ENCODE results near the gene ZNF341. TPM values are rescaled to one million over a fixed set of nuclear protein-coding genes. Genes with fewer than 3 reads are reported as not detected.

Gene ZNF341
- total and polyA plus RNA-seq, 8 donors, result 3.4 to 5.2 (median 4.2) TPM

- no peaks in the 10 kb centered on the region for H3K9me3 ChIP-seq
- intact Hi-C loops (cut with DNase I), result no loop called here
- peaks cover 11 to 50% of the 10 kb centered on the region in 2 donors for H3K4me1 ChIP-seq
- peak overlapping the region in 1 of 2 donors; percentile 57 for H3K27ac ChIP-seq
- TF ChIP-seq, protein P1, sequence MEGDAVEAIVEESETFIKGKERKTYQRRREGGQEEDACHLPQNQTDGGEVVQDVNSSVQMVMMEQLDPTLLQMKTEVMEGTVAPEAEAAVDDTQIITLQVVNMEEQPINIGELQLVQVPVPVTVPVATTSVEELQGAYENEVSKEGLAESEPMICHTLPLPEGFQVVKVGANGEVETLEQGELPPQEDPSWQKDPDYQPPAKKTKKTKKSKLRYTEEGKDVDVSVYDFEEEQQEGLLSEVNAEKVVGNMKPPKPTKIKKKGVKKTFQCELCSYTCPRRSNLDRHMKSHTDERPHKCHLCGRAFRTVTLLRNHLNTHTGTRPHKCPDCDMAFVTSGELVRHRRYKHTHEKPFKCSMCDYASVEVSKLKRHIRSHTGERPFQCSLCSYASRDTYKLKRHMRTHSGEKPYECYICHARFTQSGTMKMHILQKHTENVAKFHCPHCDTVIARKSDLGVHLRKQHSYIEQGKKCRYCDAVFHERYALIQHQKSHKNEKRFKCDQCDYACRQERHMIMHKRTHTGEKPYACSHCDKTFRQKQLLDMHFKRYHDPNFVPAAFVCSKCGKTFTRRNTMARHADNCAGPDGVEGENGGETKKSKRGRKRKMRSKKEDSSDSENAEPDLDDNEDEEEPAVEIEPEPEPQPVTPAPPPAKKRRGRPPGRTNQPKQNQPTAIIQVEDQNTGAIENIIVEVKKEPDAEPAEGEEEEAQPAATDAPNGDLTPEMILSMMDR (IDR thresholded peaks at IDR 0.05), result no peak
- H3K27me3 ChIP-seq, result no peaks in the 10 kb centered on the region
- no peak for DNase-seq
- H3K4me3 ChIP-seq, result peak overlapping the region; percentile 13 to 46
- no peak for ATAC-seq
- no peaks in the 10 kb centered on the region for H3K36me3 ChIP-seq
Measured at GRCh38 chr20:33686984-33687366, 44.8 kb upstream of the ZNF341 start.

- no peaks in the 10 kb centered on the region for H3K36me3 ChIP-seq
- no peak overlapping the region for H3K4me3 ChIP-seq
- peaks cover 11 to 46% of the 10 kb centered on the region in 2 donors for H3K4me1 ChIP-seq
- DNase-seq, result no peak
- no peaks in the 10 kb centered on the region for H3K9me3 ChIP-seq
- no peak for ATAC-seq
- peak overlapping the region in 1 of 2 donors; percentile 57 for H3K27ac ChIP-seq
- intact Hi-C loops (cut with DNase I), result no loop called here
- TF ChIP-seq, protein P1 (IDR thresholded peaks at IDR 0.05), result no peak
- H3K27me3 ChIP-seq, result no peaks in the 10 kb centered on the region
Measured at GRCh38 chr20:33687370-33687915, 44.4 kb upstream of the ZNF341 start.

DNA sequence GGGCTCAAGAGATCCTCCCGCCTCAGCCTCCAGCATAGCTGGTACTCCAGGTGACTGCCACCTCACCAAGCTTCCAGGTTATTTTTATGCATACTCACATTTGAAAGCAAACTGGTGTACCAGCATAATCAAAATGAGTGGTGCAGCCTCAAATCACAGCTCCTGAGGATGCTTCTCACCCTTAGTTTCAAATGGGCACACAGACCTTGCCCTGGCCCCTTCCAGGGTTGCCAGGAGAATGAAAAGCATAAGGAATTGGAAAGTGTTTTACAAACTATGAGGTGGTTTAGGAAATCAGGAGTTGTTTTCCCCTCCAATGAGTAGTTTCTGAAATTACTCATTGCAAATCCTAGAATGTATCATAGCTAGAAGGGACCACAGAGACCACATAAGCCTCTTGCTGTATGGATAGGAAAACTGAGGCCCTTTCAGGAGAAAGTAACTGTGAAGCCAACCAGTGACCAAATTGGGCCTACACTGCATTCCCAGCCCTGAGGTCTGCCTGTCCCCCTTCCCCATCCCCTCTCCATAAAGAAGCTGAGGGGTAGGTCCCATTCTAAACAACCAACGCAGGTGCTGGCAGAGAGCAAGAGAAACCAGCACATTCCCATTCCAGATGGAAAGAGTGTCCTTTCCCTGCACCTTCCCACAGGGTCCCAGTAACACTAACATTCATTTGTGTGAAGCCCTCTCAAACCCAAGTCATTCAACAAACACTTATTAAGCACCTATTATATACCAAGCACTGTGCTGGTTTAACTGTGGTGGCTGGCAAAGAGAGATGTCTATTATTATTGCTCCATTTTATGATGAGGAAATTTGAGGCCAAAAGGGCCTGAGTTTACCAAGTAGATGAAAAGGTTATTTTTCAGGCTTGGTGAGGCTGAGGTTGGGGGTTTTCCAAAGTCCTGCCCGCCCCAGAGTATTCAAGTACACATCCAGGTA lies 43.5 kb upstream of the ZNF341 start:
- Histone ChIP-seq H3K27ac (no peak overlapping the region), H3K9me3 (no peaks in the 10 kb centered on the region)

DNA sequence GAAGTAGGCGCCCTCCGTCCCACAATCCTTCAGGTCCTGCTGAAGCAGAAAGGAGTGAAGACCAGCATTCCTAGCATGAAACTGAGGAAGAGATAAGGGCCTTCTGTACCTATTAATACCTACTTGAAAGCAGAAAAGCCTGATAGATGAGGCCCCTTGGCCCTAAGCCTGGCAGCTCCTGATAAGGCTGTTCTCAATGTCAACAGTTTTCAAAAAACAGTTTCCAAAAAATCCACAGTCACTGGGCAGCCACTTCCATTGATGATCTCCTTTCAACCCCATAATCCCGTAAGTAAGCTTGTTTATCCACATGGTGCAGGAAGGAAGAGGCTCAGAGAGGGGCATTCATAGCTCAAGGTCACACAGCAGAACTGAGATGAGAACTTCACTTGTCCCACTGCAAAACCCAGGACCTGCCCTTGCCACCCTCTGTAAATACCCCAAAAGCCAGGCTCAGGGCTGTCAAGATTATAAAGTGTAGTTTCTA lies 42.8 kb upstream of the ZNF341 start:
- intact Hi-C loops (cut with DNase I), result no loop called here
- DNase-seq (peak in 1 of 4 donors; percentile 52), ATAC-seq (no peak)
- TF ChIP-seq, protein P1 (IDR thresholded peaks at IDR 0.05), result no peak
- H3K27me3 ChIP-seq, result no peaks in the 10 kb centered on the region
- peaks cover 11 to 32% of the 10 kb centered on the region in 2 donors for H3K4me1 ChIP-seq
- H3K4me3 ChIP-seq, result no peak overlapping the region
- H3K9me3 ChIP-seq, result no peaks in the 10 kb centered on the region
- H3K27ac ChIP-seq, result no peak overlapping the region
- no peaks in the 10 kb centered on the region for H3K36me3 ChIP-seq

More for the DNA sequence above, 43.5 kb upstream of the ZNF341 start:
- TF ChIP-seq, protein P1 (IDR thresholded peaks at IDR 0.05), result no peak
- Histone ChIP-seq H3K4me3 (no peak overlapping the region), H3K4me1 (peaks cover 11 to 39% of the 10 kb centered on the region in 2 donors), H3K27me3 (no peaks in the 10 kb centered on the region), H3K36me3 (no peaks in the 10 kb centered on the region)
- ATAC-seq, result no peak
- intact Hi-C loops (cut with DNase I), result no loop called here
- DNase-seq, result no peak

DNA sequence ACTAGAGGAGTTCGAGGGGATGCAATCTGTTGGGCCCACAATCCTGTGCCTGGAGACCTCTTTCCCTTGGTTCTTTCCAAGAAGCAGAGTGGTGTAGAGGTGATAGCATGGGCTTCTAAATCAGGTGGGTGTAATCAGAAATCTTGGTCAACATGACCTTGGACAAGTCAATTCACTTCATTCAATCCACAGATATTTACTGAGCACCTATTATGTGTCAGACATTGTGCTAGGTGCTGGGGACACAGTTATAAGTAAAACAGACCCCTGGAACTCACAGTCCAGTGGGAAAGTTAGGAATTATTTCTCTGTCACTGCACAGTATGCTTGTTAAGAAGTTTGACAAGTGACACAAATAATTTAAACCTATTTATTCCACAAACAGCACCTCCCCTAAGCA lies 42.3 kb upstream of the ZNF341 start:
- DNase-seq (no peak), ATAC-seq (no peak)
- intact Hi-C loops (cut with DNase I), result no loop called here
- TF ChIP-seq, protein P1 (IDR thresholded peaks at IDR 0.05), result no peak
- Histone ChIP-seq H3K9me3 (no peaks in the 10 kb centered on the region), H3K4me3 (no peak overlapping the region), H3K4me1 (peaks cover 13 to 27% of the 10 kb centered on the region in 2 donors), H3K36me3 (no peaks in the 10 kb centered on the region), H3K27me3 (no peaks in the 10 kb centered on the region), H3K27ac (no peak overlapping the region)

Data from left lung (tissue), 10 donors.